ENCODE measurements around the gene XPNPEP3. TPM values are rescaled to one million over a fixed set of nuclear protein-coding genes. Genes with fewer than 3 reads are reported as not detected.
"Not testable (repeated sequence)": the region's sequence is repeated elsewhere in the genome, so short reads cannot be mapped to it uniquely, and the experiment has no call there.

XPNPEP3 gene
- total and polyA plus RNA-seq, 2 experiments from 2014 or later: 12.3 to 14.6 TPM

- no peaks in the 10 kb centered on the region for H4K20me1 ChIP-seq (ENCODE audit: insufficient read depth, poor library complexity, severe bottlenecking)
- H3K27ac ChIP-seq: no peak overlapping the region
- H3K27me3 ChIP-seq: no peaks in the 10 kb centered on the region
- WGBS (ENCODE audit: low lambda C conversion rate, missing lambda C conversion rate): 66% methylated on average over 3 of the region's 3 CpGs
- no peak overlapping the region for H3K4me2 ChIP-seq
- H3K4me1 ChIP-seq (ENCODE audit: insufficient read depth): no peaks in the 10 kb centered on the region
- H2AFZ ChIP-seq: no peak overlapping the region
- TF ChIP-seq CTCF (IDR thresholded peaks at IDR 0.05; ENCODE audit: poor library complexity) (peak; percentile 70), EZH2 (IDR thresholded peaks at IDR 0.05; ENCODE audit: borderline replicate concordance) (no peak)
- no peaks in the 10 kb centered on the region for H3K79me2 ChIP-seq
- peak; percentile 58 for DNase-seq (ENCODE audit: low spot score)
- no peaks in the 10 kb centered on the region for H3K9me2 ChIP-seq (replicated peaks; ENCODE audit: insufficient read depth)
- no peaks in the 10 kb centered on the region for H3K36me3 ChIP-seq (replicated peaks; ENCODE audit: insufficient read depth, low read depth)
- no peak overlapping the region for H3K4me3 ChIP-seq
- H3K9me3 ChIP-seq (ENCODE audit: low read depth): no peaks in the 10 kb centered on the region
These were observed 42.0 kb downstream of the XPNPEP3 start for GRCh38 chr22:40898850-40899357.

- Histone ChIP-seq H3K27me3 (no peaks in the 10 kb centered on the region), H2AFZ (no peak overlapping the region), H3K79me2 (no peaks in the 10 kb centered on the region), H3K27ac (no peak overlapping the region), H3K9me3 (ENCODE audit: low read depth) (no peaks in the 10 kb centered on the region), H3K4me2 (no peak overlapping the region), H3K9me2 (replicated peaks; ENCODE audit: insufficient read depth) (no peaks in the 10 kb centered on the region), H3K4me1 (ENCODE audit: insufficient read depth) (no peaks in the 10 kb centered on the region), H3K4me3 (no peak overlapping the region), H3K36me3 (replicated peaks; ENCODE audit: insufficient read depth, low read depth) (no peaks in the 10 kb centered on the region), H4K20me1 (ENCODE audit: insufficient read depth, poor library complexity, severe bottlenecking) (no peaks in the 10 kb centered on the region)
- no peak for DNase-seq (ENCODE audit: low spot score)
- TF ChIP-seq EZH2 (IDR thresholded peaks at IDR 0.05; ENCODE audit: borderline replicate concordance): no peak
- no peak for TF ChIP-seq CTCF (IDR thresholded peaks at IDR 0.05; ENCODE audit: poor library complexity)
- TF ChIP-seq EZH2phosphoT487 (IDR thresholded peaks at IDR 0.05; ENCODE audit: low read depth, severe bottlenecking, unreplicated experiment): no peak
- WGBS (ENCODE audit: low lambda C conversion rate, missing lambda C conversion rate): 96% methylated on average over 1 of the region's 1 CpG
These were observed 47.2 kb downstream of the XPNPEP3 start for GRCh38 chr22:40904101-40904500.

- Histone ChIP-seq H3K79me2 (no peaks in the 10 kb centered on the region), H4K20me1 (ENCODE audit: insufficient read depth, poor library complexity, severe bottlenecking) (no peaks in the 10 kb centered on the region), H3K27ac (no peak overlapping the region), H3K27me3 (no peaks in the 10 kb centered on the region), H3K4me1 (ENCODE audit: insufficient read depth) (no peaks in the 10 kb centered on the region), H3K9me3 (ENCODE audit: low read depth) (no peaks in the 10 kb centered on the region), H3K4me3 (no peak overlapping the region), H3K36me3 (replicated peaks; ENCODE audit: insufficient read depth, low read depth) (no peaks in the 10 kb centered on the region), H3K4me2 (no peak overlapping the region), H2AFZ (no peak overlapping the region), H3K9me2 (replicated peaks; ENCODE audit: insufficient read depth) (no peaks in the 10 kb centered on the region)
- DNase-seq (ENCODE audit: low spot score): no peak
- 92% methylated on average over 6 of the region's 6 CpGs for WGBS (ENCODE audit: low lambda C conversion rate, missing lambda C conversion rate)
- TF ChIP-seq EZH2phosphoT487 (IDR thresholded peaks at IDR 0.05; ENCODE audit: low read depth, severe bottlenecking, unreplicated experiment) (no peak), CTCF (IDR thresholded peaks at IDR 0.05; ENCODE audit: poor library complexity) (no peak), EZH2 (IDR thresholded peaks at IDR 0.05; ENCODE audit: borderline replicate concordance) (no peak)
These were observed 51.9 kb downstream of the XPNPEP3 start for GRCh38 chr22:40908895-40909294.

- no peak overlapping the region for H2AFZ ChIP-seq
- no peak for DNase-seq (ENCODE audit: low spot score)
- H3K36me3 ChIP-seq (replicated peaks; ENCODE audit: insufficient read depth, low read depth): no peaks in the 10 kb centered on the region
- H3K4me1 ChIP-seq (ENCODE audit: insufficient read depth): no peaks in the 10 kb centered on the region
- H3K4me2 ChIP-seq: no peak overlapping the region
- no peaks in the 10 kb centered on the region for H3K79me2 ChIP-seq
- TF ChIP-seq EZH2phosphoT487 (IDR thresholded peaks at IDR 0.05; ENCODE audit: low read depth, severe bottlenecking, unreplicated experiment) (no peak), CTCF (IDR thresholded peaks at IDR 0.05; ENCODE audit: poor library complexity) (no peak), EZH2 (IDR thresholded peaks at IDR 0.05; ENCODE audit: borderline replicate concordance) (no peak)
- H3K27ac ChIP-seq: no peak overlapping the region
- no peaks in the 10 kb centered on the region for H4K20me1 ChIP-seq (ENCODE audit: insufficient read depth, poor library complexity, severe bottlenecking)
- WGBS (ENCODE audit: low lambda C conversion rate, missing lambda C conversion rate): 88% methylated on average over 3 of the region's 3 CpGs
- no peaks in the 10 kb centered on the region for H3K27me3 ChIP-seq
- H3K9me3 ChIP-seq (ENCODE audit: low read depth): no peaks in the 10 kb centered on the region
- H3K9me2 ChIP-seq (replicated peaks; ENCODE audit: insufficient read depth): no peaks in the 10 kb centered on the region
- H3K4me3 ChIP-seq: no peak overlapping the region
These were observed 54.8 kb downstream of the XPNPEP3 start for GRCh38 chr22:40911772-40912171.

- not testable (repeated sequence) for H3K79me2 ChIP-seq; H3K27me3 ChIP-seq; H3K4me3 ChIP-seq; H3K36me3 ChIP-seq (replicated peaks; ENCODE audit: insufficient read depth, low read depth); H3K4me1 ChIP-seq (ENCODE audit: insufficient read depth); H2AFZ ChIP-seq; DNase-seq (ENCODE audit: low spot score); H4K20me1 ChIP-seq (ENCODE audit: insufficient read depth, poor library complexity, severe bottlenecking); H3K9me3 ChIP-seq (ENCODE audit: low read depth); H3K9me2 ChIP-seq (replicated peaks; ENCODE audit: insufficient read depth); H3K4me2 ChIP-seq; H3K27ac ChIP-seq
- 100% methylated on average over 6 of the region's 6 CpGs for WGBS (ENCODE audit: low lambda C conversion rate, missing lambda C conversion rate)
These were observed 56.0 kb downstream of the XPNPEP3 start for GRCh38 chr22:40912987-40913386.

Data from hepatocyte (in vitro differentiated cells).